ENCODE results near the gene CLCNKB. TPM values are rescaled to one million over a fixed set of nuclear protein-coding genes. Genes with fewer than 3 reads are reported as not detected.

CLCNKB gene
- total RNA-seq, 1 donor from 2014 or later, result not detected

- no peak for TF ChIP-seq CTCF (IDR thresholded peaks at IDR 0.05)
- Histone ChIP-seq H3K36me3 (no peaks in the 10 kb centered on the region), H3K4me3 (no peak overlapping the region), H3K4me1 (no peaks in the 10 kb centered on the region), H3K27me3 (no peaks in the 10 kb centered on the region), H3K9me3 (no peaks in the 10 kb centered on the region), H3K27ac (no peak overlapping the region)
- DNase-seq (ENCODE audit: low spot score in 2 of 2), result no peak
- intact Hi-C loops (cut with DNase I), result no loop called here
These were observed 44.2 kb downstream of the CLCNKB start for GRCh38 chr1:16087733-16088132.

DNA sequence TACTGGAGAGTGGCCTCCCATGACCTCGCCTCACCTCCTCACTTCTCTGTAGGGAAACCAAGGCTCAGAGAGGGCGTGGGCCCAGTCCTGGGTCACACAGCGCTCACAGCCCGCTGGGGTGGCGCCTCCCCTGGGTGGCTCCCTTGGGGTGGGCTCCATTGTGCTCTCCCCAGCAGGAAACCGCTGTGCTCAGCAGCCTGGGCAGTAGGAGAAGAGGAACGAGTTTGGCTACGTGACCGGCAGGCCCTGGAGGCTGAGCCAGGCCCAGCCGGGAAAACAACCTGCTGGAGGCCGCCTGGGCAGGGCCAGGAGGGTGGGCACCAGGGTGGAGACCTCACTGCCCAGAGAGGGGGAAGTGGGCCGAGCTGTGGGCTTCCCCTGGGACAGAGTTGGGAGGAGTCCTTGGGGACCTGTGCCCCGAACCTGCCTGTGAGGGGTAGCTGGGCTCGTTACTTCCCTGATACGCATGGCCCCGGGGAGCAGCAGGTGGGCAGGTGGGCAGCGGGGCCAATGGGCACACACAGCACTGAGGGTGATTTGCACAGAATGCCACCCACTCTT, 44.8 kb downstream of the CLCNKB start:
- no peaks in the 10 kb centered on the region for H3K9me3 ChIP-seq
- intact Hi-C loops (cut with DNase I), result no loop called here
- no peak for TF ChIP-seq CTCF (IDR thresholded peaks at IDR 0.05)
- no peak overlapping the region for H3K4me3 ChIP-seq
- H3K36me3 ChIP-seq, result no peaks in the 10 kb centered on the region
- H3K4me1 ChIP-seq, result no peaks in the 10 kb centered on the region
- H3K27ac ChIP-seq, result no peak overlapping the region
- H3K27me3 ChIP-seq, result no peaks in the 10 kb centered on the region
- DNase-seq (ENCODE audit: low spot score in 2 of 2), result no peak

GRCh38 chr1:16088996-16089395, 45.4 kb downstream of the CLCNKB start:
- intact Hi-C loops (cut with DNase I), result no loop called here
- H3K27ac ChIP-seq, result no peak overlapping the region

GRCh38 chr1:16090076-16090826, 46.7 kb downstream of the CLCNKB start:
- H3K9me3 ChIP-seq, result no peaks in the 10 kb centered on the region
- TF ChIP-seq CTCF (IDR thresholded peaks at IDR 0.05), result no peak
- H3K27ac ChIP-seq, result no peak overlapping the region
- intact Hi-C loops (cut with DNase I), result no loop called here
- no peak overlapping the region for H3K4me3 ChIP-seq
- no peaks in the 10 kb centered on the region for H3K36me3 ChIP-seq
- H3K4me1 ChIP-seq, result no peaks in the 10 kb centered on the region
- no peak for DNase-seq (ENCODE audit: low spot score in 2 of 2)
- H3K27me3 ChIP-seq, result no peaks in the 10 kb centered on the region

More at GRCh38 chr1:16088996-16089395, 45.4 kb downstream of the CLCNKB start:
- no peak for TF ChIP-seq CTCF (IDR thresholded peaks at IDR 0.05)
- Histone ChIP-seq H3K4me1 (no peaks in the 10 kb centered on the region), H3K27me3 (no peaks in the 10 kb centered on the region), H3K36me3 (no peaks in the 10 kb centered on the region), H3K9me3 (no peaks in the 10 kb centered on the region), H3K4me3 (no peak overlapping the region)
- DNase-seq (ENCODE audit: low spot score in 2 of 2), result no peak

DNA sequence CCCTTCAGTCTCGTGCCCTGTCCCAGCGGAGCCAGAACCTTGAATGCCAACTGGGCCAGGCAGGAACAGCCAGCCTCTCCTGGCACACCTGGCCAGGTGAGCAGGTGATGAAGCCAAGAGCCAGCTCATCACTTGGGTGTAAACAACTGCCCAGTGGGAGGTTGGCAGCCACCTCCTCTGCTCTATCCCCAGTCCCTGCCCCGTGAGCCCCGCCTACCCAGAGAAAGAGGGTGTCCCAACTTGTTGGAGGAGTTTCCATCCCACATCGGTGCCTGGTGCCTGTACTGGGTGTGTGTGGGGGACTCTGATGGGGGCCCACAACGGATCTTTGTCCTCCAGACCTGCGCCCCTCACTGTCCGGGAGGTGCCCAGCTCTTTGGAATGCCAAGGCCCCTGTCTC, 47.7 kb downstream of the CLCNKB start:
- no peaks in the 10 kb centered on the region for H3K4me1 ChIP-seq
- no peak overlapping the region for H3K4me3 ChIP-seq
- H3K36me3 ChIP-seq, result no peaks in the 10 kb centered on the region
- H3K27ac ChIP-seq, result no peak overlapping the region
- no peak for DNase-seq (ENCODE audit: low spot score in 2 of 2)
- no peaks in the 10 kb centered on the region for H3K9me3 ChIP-seq
- intact Hi-C loops (cut with DNase I), result no loop called here
- H3K27me3 ChIP-seq, result no peaks in the 10 kb centered on the region
- TF ChIP-seq CTCF (IDR thresholded peaks at IDR 0.05), result no peak
